MG63 (cell line): Measurements from ENCODE around the gene CLDND2. TPM values are rescaled to one million over a fixed set of nuclear protein-coding genes. Genes with fewer than 3 reads are reported as not detected.
A peak's percentile ranks its signal among the peaks of the same experiment; 100 is the strongest.

Experiments
- DNase-seq: peaks from one replicate; pipeline ENCODE4 v3.0.0-alpha.2; 2020
- H3K27me3 ChIP-seq: fragments of 250-450 bp; sonication (Bioruptor Pico); 2 replicates; pipeline ENCODE4 v1.5.1; 2020; ENCODE audit warnings: mild to moderate bottlenecking, moderate library complexity
- H3K36me3 ChIP-seq: fragments of 250-450 bp; sonication (Bioruptor Pico); 2 replicates; pipeline ENCODE4 v1.5.1; 2020; ENCODE audit warnings: mild to moderate bottlenecking, moderate library complexity
- H3K4me3 ChIP-seq: fragments of 250-450 bp; sonication (Bioruptor Pico); 2 replicates; pipeline ENCODE4 v1.5.1; 2020; ENCODE audit warnings: mild to moderate bottlenecking, moderate library complexity
- H3K9me3 ChIP-seq: fragments of 250-450 bp; sonication (Bioruptor Pico); 2 replicates; pipeline ENCODE4 v1.5.1; 2020; ENCODE audit warnings: mild to moderate bottlenecking, moderate library complexity
- total RNA-seq: library from RNA; depleted of rRNA; stranded (reverse); fragments of >200 nt; shearing (Covaris generic); gene quantifications from 2 replicates; pipeline ENCODE4 v1.2.3, GENCODE V29; 2014; ENCODE audit warnings: low replicate concordance

Gene CLDND2
- total RNA-seq, 1 experiment from 2014 or later, result not detected

DNA sequence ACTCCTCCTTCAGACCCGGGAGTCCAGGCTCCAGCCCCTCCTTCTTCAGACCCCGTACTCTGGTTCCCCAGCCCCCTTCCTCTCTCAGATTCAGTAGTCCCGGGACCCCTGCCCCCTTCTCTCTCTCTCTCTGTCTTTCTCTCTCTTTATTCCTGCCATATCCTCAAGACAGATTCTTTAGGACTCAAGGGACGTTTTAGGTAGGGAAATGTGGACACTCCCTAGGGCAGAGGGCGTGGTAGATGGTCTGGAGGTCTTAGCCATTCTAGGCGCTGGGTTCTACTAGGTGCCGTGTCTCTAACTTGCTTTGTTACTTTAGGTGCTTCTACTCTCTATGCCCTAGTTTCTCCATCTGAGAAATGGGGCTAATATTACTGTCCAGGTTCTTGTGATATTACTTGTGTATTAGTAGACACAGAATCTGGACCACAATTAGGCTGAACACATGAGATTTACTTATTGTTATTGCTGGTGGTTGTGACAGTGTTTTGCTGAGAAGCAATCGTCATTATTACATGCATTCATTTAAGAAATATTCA lies 22.3 kb upstream of the CLDND2 start:
- no peak for DNase-seq
- Histone ChIP-seq H3K36me3 (no peaks in the 10 kb centered on the region), H3K4me3 (no peak overlapping the region), H3K27me3 (no peaks in the 10 kb centered on the region), H3K9me3 (no peaks in the 10 kb centered on the region)

DNA sequence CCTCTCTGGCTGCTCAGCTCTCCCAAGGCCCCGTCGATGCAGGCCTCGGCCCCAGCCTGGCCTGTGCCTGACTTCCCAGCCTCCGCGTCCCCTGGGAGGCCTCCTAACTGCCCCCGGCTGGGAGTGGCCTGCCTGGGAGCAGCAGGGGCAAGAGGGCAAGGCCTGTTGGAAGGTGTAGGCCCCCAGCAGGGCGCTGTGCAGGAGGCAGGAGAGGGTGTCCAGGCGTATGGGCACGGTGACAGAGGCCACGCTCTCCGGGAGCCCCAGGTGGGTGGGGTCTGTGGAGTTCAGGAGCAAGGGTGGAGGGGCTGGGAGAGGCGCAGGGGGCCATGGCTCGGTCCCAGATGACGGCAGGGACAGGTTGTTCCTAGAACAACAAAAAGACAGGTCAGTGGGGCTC lies 20.3 kb upstream of the CLDND2 start:
- H3K9me3 ChIP-seq, result no peaks in the 10 kb centered on the region
- no peaks in the 10 kb centered on the region for H3K36me3 ChIP-seq
- DNase-seq, result no peak
- H3K27me3 ChIP-seq, result no peaks in the 10 kb centered on the region
- H3K4me3 ChIP-seq, result no peak overlapping the region

DNA sequence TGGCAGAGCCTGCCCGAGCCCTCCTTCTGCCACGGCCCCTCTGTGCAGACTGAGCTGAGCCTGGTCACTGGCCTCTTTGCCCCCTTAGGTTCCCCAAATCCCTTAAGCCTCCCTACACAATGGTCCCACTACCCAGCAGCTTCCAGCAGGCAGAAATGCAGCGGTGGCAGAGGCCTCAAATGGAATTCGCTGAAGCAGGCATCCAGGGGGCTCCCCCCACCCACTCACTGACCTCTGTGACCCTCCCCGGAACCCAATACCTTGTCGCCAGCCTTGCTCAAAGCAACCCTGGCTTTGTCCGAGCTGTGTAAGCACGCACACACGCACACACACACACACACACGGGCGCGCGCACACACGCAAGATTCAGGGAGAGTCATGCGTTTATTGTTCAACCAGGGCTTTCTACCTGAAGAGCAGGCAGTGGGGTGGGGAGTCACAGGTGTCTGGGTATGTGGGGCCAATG lies 19.2 kb upstream of the CLDND2 start, which contains the start of gene LIM2:
LIM2 (minus strand) TSS at position 51 of the 466 bp plus-strand sequence. CDS start 531 bp downstream, outside the sequence.
- Histone ChIP-seq H3K9me3 (no peaks in the 10 kb centered on the region), H3K4me3 (no peak within 1 kb of the TSS), H3K36me3 (no peaks in the 10 kb centered on the region), H3K27me3 (no peaks in the 10 kb centered on the region)
- no peak for DNase-seq

DNA sequence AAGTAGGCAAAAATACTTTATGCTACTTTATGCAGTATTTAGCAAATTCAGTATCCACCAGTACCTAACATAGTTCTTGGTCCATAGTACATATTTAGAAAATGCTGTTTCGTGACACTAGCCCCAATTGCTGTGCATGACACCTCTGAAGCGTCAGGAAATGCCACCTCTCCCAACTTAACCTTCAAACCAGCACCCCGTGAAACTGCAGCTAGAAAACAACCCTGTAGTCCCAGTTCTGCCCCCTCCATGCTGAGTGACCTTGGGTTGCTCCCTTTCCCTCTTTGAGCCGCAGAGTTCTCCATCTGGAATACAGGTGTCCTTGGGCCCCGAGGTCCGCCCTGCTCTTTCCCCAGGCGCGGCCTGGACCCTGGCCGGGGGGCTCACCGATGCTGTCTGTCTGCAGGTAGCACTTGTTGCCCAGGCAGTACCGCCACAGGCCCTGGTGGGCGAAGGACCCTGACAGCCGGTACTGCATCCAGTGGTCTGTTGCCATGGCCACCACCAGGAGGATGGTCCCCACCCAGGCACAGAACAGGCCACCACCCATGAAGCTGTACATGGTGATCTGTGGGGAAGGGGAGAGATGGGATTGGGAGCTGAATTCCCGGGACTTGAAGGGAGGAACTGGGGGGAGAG lies 18.2 kb upstream of the CLDND2 start:
- Histone ChIP-seq H3K27me3 (no peaks in the 10 kb centered on the region), H3K9me3 (no peaks in the 10 kb centered on the region), H3K4me3 (no peak overlapping the region), H3K36me3 (no peaks in the 10 kb centered on the region)
- no peak for DNase-seq

DNA sequence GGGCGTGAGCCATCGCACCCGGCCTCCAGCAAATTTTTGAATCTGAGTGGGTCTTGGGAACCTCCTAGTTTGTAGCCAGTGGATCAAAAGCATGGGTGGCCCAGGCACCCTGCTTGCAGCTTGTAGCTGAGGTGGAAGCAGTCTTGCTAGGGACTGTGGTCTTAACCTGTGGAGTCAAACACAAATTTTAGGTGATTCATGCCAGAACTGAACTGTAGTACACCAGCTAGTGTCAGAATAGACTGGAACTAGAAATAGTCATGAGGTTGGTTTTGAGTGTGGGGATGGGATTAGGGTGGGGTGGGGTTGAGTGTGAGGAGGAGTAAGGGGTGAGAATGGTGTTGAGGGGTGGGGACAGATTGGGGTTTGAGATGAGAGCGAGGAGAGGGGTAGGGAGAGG lies 13.2 kb upstream of the CLDND2 start:
- DNase-seq, result no peak
- no peaks in the 10 kb centered on the region for H3K36me3 ChIP-seq
- H3K4me3 ChIP-seq, result no peak overlapping the region
- H3K27me3 ChIP-seq, result no peaks in the 10 kb centered on the region
- H3K9me3 ChIP-seq, result no peaks in the 10 kb centered on the region

DNA sequence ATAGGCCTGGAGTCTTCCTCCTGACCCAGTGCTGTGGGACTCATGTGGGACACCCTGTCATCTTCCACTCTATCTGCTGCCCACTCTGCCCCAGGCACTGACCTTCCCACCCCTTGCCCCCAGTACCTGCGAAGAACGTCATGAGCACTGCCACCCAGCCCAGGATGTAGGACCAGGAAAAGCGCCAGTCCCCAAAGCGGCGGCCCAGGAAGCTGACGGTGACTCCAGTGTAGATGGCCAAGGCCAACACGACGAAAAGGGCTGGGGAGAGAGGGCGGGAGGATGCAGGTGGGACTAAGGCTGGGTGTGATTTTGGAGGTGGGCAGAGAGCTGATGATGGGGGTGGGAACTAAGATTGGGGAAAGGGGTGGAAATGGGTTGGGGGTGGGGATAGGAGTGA lies 11.6 kb upstream of the CLDND2 start:
- Histone ChIP-seq H3K36me3 (no peaks in the 10 kb centered on the region), H3K9me3 (no peaks in the 10 kb centered on the region), H3K27me3 (no peaks in the 10 kb centered on the region), H3K4me3 (no peak overlapping the region)
- no peak for DNase-seq

DNA sequence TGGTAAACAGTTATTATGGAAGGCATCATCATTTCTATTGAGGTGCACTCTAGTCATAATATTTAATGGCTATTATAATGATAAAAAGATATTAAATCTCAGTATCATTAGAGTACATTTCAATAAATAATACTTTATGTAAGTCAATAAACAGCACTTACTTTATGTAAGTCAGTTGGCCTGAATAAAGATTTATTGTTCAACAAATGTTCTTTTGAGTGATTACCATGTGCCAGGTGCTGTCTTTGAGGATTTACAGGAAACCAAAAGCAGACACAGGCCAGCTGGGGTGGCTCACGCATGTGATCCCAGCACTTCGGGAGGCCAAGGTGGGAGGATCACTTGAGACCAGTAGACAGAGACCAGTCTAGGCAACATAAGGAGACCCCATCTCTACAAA lies 8.6 kb upstream of the CLDND2 start:
- DNase-seq, result no peak

DNA sequence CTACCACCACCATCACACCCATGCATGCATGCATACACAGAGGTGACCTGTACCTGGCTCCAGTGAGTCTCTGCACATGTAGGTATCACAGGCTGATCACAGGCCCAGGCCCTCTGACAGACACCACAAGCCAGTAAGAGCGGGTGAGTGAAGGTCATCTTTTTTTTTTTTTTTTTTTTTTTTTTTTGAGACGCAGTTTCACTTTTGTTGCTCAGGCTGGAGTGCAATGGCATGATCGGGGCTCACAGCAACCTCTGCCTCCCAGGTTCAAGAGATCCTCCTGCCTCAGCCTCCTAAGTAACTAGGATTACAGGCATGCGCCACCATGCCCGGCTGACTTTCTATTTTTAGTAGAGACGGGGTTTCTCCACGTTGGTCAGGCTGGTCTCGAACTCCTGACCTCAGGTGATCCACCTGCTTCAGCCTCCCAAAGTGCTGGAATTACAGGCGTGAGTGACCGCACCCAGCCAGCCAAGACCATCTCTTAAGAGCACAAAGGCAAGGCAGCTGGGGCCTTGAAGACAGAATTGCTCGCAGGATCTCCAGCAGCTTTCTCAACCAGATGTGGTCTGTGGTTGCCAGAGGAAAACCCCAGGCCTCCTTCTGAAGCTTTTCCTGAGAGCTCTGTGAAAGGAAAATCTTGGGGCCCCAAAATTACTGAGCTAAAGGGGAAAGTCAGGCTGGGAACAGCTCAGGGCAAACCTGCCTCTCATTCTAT lies 6.9 kb upstream of the CLDND2 start:
- no peak for DNase-seq
- Histone ChIP-seq H3K9me3 (no peaks in the 10 kb centered on the region), H3K27me3 (no peaks in the 10 kb centered on the region), H3K36me3 (no peaks in the 10 kb centered on the region), H3K4me3 (no peak overlapping the region)

More for the DNA sequence above, 8.6 kb upstream of the CLDND2 start:
- Histone ChIP-seq H3K36me3 (no peaks in the 10 kb centered on the region), H3K4me3 (no peak overlapping the region), H3K9me3 (no peaks in the 10 kb centered on the region), H3K27me3 (no peaks in the 10 kb centered on the region)

DNA sequence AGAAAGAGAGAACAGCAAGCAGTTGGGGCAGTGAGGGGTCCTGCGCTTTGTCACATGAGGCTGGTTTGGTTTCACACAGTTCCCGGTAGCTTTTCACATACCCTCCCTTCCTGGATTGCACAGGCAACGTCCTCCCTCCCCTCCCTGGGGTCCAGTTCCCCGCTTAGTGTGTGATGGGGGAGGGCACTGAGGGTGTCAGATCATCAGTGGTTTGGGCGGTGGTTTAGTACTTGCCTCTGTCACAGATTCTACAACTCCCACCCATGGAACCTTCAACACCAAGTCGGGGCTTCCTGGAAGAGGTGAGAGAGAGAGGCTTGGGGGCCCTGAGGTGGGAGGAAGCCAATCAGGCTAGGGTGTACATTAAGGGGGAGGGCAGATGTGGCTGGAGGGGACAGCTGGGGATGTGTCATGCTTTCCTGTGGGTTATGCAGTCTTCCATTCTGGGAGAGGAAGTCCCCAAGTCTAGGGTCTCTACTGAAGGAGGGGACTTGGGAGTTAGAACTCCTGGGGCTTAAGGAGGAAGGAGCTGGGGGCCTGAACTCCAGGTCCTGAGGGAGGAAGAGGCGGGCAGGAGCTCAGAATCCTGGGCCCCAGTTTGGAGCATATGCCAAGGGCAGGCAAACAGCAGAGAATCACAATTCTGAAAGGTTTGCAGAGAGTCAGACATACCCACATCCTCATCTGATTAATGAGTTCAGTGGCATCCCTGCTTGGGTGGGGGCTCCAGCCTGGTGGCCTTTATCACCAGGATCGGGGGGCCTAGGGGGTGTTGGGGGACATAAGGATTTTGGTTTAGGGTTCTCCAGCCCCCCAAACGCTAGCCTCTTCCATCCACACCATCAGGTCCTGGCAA lies 4.1 kb upstream of the CLDND2 start, which contains the start of gene NKG7:
NKG7 (minus strand) TSS at position 6 of the 856 bp plus-strand sequence. CDS start 119 bp downstream, outside the sequence.
- H3K36me3 ChIP-seq, result no peaks in the 10 kb centered on the region
- no peaks in the 10 kb centered on the region for H3K27me3 ChIP-seq
- no peak within 1 kb of the TSS for H3K4me3 ChIP-seq
- H3K9me3 ChIP-seq, result no peaks in the 10 kb centered on the region
- no peak for DNase-seq

DNA sequence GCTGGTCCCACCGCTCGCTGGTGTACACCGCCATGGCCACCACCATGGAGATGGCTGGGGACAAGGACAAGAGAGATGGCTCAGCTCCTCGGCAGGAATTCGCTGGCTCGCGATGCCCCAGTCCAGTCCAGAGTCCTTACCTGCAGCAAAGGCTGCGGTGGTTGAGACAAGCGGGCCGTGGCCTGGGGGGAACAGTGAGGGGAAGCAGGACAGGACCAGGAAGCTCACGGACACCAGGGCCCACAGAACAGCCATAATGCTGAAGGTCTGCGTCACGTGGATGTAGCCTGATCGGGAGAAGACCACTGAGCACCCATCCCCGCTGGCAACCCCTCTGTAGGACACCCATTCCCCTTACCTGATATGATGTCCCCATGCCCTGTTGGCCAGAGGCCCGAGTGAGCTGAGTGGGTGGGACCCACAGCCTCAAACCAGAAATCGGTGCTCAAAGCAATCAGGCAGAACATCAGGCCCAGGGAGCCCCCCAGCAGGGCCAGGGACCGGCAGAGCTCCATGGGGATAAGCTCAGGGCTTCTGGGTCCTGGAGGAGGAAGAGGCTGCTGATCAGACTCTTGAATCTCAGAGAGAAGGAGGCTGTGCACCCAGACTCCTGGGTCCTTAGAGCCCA lies 3.3 kb upstream of the CLDND2 start:
- Histone ChIP-seq H3K4me3 (no peak overlapping the region), H3K27me3 (no peaks in the 10 kb centered on the region), H3K9me3 (no peaks in the 10 kb centered on the region), H3K36me3 (no peaks in the 10 kb centered on the region)
- DNase-seq, result no peak

DNA sequence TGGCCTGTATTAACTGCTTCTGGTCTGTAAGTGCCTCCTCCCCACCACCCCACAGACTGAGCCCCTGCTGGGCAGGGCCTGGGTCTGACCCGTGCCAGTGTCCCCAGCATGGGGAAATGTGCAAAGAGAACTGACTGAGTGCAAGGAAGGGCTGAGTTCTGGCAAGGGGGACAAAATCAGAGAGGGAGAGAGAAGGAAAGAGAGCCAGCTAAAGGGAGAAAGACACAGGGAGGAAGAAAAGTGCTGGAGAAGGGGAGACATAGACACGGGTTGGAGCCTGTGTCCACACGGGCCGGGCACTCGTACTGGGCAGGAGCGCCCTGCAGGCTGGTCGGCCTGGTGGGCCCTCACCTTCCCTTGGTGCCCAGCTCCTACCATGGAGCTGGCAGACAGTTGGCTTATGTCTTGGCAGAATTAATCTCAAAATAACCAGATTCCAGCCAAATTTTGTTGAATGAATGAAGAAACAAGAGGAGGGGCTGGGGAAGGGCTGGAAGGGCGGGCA lies 2.4 kb upstream of the CLDND2 start:
- no peaks in the 10 kb centered on the region for H3K36me3 ChIP-seq
- no peak for DNase-seq
- no peaks in the 10 kb centered on the region for H3K27me3 ChIP-seq

DNA sequence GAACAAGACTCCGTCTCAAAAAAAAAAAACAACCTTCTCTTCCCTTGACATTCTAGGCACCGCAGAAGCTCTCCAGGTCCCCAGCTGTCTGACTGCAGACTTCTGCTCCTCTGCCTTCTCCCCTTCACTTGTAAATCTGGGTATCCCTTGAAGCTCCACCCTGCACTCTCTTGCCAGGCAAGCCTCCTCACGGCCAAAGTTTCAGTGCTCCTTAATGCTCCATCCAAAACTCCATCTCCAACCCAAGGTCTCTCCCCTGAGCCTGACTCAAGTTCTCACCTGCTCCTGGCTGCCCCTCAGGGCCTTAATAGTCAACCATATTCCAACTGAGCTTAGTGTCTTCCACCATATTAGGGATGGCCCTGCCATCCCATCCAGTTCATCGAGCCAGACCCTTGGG lies 1.4 kb upstream of the CLDND2 start:
- DNase-seq, result no peak
- no peaks in the 10 kb centered on the region for H3K27me3 ChIP-seq
- H3K9me3 ChIP-seq, result no peaks in the 10 kb centered on the region
- H3K4me3 ChIP-seq, result no peak overlapping the region
- H3K36me3 ChIP-seq, result no peaks in the 10 kb centered on the region

More for the DNA sequence above, 2.4 kb upstream of the CLDND2 start:
- no peak overlapping the region for H3K4me3 ChIP-seq
- no peaks in the 10 kb centered on the region for H3K9me3 ChIP-seq

DNA sequence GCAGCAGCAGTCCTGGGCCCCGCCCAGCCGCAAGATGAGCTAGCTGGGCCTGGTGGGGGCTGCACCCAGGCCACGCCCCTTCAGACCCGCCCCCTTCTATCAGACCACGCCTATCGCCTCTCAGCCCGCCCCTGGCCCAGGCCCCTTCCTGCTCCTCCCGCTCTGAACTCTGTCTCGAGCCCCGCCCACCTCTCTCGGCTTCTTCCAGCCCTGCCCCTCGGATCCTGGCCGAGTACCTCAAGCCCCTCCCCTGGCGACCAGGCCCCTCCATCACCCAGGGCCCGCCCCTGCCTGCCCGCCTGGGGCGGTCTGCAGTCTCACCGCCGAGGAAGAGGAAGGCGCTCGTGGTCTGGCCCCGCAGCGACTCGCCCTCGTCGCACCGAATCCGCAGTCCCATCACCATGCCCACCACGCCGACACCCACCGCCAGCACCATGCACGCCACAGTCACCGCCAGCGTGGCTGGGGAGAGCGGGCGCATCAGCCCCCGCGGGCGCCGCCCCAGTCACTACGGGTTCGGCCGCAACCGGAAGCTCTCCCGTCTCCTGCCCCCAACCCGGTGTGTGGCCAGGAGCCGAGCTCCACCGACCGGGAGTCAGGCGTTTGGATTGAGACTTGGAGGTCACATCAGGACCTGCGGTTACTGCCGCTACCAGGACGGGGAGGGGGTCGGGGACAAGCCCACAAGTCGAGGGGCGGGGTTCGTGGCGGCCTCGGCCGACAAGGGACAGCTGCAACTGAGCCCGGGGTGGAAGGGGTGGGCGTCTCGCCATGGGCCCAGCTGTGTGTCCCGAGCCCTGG lies 1.0 kb downstream of the CLDND2 start:
- Histone ChIP-seq H3K36me3 (0 out of 2 replicates have a peak, but pooled peaks cover 2% of the 10 kb centered on the region), H3K4me3 (peak overlapping the region; percentile 98), H3K9me3 (no peaks in the 10 kb centered on the region), H3K27me3 (no peaks in the 10 kb centered on the region)
- DNase-seq, result peak; percentile 98

DNA sequence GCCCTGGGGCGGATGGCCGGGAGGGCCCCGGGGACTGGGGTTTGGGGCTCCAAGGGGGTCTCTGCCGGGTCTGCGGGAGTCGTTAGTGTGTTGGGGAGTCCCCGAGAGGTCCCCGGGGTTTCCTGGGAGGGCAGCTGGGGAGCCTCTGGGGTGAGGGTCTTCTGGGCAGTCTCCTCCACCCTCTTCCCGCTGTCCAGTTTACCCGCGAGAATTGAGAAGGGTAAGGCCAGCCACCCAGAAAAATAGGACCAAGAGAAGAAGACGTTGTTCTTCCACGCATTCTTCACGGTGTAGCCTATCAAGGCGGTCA lies 1.6 kb downstream of the CLDND2 start:
- peak overlapping the region; percentile 98 for H3K4me3 ChIP-seq
- no peak for DNase-seq
- H3K36me3 ChIP-seq, result peaks cover 6% of the 10 kb centered on the region; the same call in 1 of the 2 replicates
- H3K9me3 ChIP-seq, result no peaks in the 10 kb centered on the region
- no peaks in the 10 kb centered on the region for H3K27me3 ChIP-seq

DNA sequence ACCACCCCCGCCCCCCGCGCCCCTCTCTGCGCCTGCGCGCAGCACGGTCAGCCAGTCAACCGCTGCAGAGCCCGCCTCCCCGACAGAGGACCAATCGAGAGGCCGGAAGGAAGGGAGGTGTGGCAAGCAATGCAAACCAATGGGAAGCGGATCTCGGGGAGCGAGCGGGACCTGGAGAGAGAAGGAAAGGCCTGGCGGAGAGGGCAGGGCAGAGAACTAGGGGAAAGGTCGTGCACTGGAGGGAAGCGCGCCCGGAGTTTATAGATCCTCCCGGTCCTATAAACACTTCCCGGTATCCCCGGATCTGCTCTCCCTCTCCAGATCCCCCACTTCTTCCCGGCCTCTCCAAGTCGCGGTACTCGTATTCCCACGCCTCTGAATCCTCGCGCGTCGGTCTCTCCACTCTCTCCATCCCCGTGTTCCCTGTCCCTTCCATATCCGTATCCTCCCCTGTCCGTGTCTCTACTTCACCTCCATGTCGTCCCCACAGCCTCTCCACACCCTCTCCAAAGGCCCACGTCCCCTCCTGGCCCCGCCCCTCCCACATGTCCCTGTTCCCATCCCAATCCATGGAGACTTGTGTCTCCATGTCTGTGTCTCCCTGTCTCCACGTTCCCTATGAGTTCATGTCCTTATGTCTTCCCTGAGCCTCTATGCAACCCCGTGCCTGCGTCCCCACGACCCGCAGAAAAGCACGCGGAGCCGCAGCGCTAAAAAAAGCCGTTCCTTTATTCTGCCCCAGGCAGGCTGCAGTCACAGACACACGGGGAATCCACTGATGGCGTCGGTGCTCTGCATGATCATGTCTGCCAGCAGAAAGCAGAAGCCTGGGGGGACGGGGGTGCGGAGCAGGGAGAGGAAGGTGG lies 2.2 kb downstream of the CLDND2 start:
- H3K27me3 ChIP-seq, result no peaks in the 10 kb centered on the region
- peaks cover 7% of the 10 kb centered on the region; the same call in 1 of the 2 replicates for H3K36me3 ChIP-seq
- no peaks in the 10 kb centered on the region for H3K9me3 ChIP-seq
- peak overlapping the region; percentile 98 for H3K4me3 ChIP-seq
- peak; percentile 99 for DNase-seq
